ENCODE results near the gene RGS10.
"Not testable (repeated sequence)": the region's sequence is repeated elsewhere in the genome, so short reads cannot be mapped to it uniquely, and the experiment has no call there.

RGS10 gene

DNA sequence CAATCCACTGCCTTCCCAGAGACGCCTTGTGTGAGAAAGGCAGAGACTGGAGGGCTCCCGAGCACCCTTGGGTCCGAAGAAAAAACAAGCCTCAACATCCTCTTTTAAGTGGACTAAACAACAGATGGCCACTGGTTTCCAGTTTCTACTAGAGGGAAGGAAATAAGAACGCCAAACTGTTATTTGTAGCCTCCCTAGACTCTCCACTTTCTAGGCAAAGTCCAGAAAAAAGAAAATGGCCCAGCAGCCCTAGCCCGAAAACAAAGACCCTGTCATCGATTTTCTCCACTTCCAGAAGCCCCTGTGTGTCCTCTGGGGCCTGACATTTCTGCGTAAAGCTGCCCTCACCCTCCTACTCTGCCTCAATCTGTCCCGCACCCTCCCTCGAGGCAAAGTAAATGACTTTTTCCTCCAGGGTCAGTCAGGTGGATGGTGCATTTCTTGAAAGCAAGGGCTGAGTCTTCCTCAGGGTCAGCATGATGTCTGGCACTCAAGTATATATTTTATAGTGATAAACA lies 6.0 kb downstream of the RGS10 start:
- Histone ChIP-seq H3K9me3 (ENCODE audit: control insufficient read depth, low read length) (no peaks in the 10 kb centered on the region), H3K9ac (ENCODE audit: low read length) (no peak overlapping the region), H3K4me1 (ENCODE audit: control insufficient read depth, insufficient read depth, low read length) (peaks cover 8% of the 10 kb centered on the region), H3K36me3 (ENCODE audit: control insufficient read depth, insufficient read depth, low read length) (no peaks in the 10 kb centered on the region), H3K27me3 (ENCODE audit: control insufficient read depth, insufficient read depth, low read length) (no peaks in the 10 kb centered on the region), H3K4me3 (ENCODE audit: low read length) (no peak overlapping the region)

DNA sequence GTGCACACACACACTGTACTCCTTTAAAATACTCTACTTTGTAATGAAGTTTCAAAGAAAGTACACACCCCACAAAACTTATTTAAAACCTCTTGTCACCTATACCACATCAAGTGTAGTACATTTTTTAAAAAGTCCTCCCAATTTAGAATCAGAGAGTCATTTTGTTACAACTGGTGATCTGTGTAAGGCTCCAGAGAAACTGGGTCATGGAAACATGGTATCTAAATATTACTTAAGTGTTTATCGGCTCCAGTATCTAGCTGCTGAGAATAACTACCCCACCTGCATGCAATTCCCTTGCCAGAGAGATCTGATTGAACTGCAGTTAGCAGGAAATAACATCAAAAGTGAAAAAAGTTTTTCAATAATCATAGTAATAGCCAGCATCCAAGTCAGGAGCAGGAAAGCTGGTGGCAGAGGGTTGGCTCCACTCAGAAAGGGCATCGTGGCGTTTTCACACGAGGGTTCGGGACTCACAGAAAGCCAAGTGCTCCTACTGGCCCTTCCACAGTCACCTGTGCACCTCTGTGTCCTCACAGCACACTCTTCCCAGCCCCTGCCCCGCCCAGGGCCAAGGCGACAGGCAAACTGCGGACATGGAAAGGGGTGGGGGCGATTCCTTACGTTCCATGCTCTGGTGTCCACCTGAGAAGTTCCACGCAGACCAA lies 6.5 kb downstream of the RGS10 start:
- H3K9me3 ChIP-seq (ENCODE audit: control insufficient read depth, low read length) = no peaks in the 10 kb centered on the region
- H3K36me3 ChIP-seq (ENCODE audit: control insufficient read depth, insufficient read depth, low read length) = no peaks in the 10 kb centered on the region
- H3K27me3 ChIP-seq (ENCODE audit: control insufficient read depth, insufficient read depth, low read length) = no peaks in the 10 kb centered on the region
- no peak overlapping the region for H3K9ac ChIP-seq (ENCODE audit: low read length)
- no peak overlapping the region for H3K4me3 ChIP-seq (ENCODE audit: low read length)
- peaks cover 8% of the 10 kb centered on the region for H3K4me1 ChIP-seq (ENCODE audit: control insufficient read depth, insufficient read depth, low read length)

DNA sequence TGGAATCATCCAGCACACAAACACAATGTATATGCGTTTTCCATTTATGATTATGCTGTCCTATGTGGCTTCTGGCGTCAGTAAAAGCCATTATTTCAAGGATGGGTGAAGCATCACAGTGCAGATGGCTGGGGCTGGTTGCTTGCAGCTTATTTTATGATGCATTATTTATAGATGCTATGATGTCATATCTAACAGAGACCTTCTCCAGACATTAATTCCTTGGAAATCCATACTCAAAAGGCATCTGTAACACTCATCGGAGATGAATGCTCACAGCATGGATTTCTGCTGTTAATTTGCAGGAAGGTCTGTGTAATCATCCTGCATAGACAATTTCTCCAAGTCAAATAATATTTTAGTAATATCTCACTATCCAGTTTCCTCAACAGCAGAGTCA lies 7.2 kb downstream of the RGS10 start:
- Histone ChIP-seq H3K9ac (ENCODE audit: low read length) (no peak overlapping the region), H3K9me3 (ENCODE audit: control insufficient read depth, low read length) (no peaks in the 10 kb centered on the region), H3K4me3 (ENCODE audit: low read length) (no peak overlapping the region), H3K27me3 (ENCODE audit: control insufficient read depth, insufficient read depth, low read length) (no peaks in the 10 kb centered on the region), H3K36me3 (ENCODE audit: control insufficient read depth, insufficient read depth, low read length) (no peaks in the 10 kb centered on the region), H3K4me1 (ENCODE audit: control insufficient read depth, insufficient read depth, low read length) (peaks cover 8% of the 10 kb centered on the region)

DNA sequence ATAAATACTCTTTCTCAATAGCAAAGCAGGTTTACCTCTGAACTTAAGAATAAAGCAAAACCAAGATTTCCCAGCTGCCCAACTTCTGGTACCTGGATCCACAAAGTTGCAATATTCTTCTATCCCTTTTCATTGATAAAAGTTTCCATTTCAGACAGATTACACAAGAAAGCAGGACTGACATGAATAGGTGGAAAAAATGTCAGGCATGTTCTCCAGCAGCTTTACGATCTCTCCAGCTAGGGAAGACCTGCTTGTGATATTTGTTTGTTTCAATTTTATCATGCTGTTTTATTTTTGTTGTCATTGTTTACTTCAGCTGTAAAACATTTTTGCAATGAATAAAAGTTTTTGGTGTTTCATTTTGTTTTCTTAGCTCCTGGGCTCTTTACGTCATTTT lies 9.0 kb downstream of the RGS10 start:
- no peaks in the 10 kb centered on the region for H3K9me3 ChIP-seq (ENCODE audit: control insufficient read depth, low read length)
- H3K36me3 ChIP-seq (ENCODE audit: control insufficient read depth, insufficient read depth, low read length) = no peaks in the 10 kb centered on the region
- H3K4me1 ChIP-seq (ENCODE audit: control insufficient read depth, insufficient read depth, low read length) = no peaks in the 10 kb centered on the region
- no peak overlapping the region for H3K9ac ChIP-seq (ENCODE audit: low read length)
- no peaks in the 10 kb centered on the region for H3K27me3 ChIP-seq (ENCODE audit: control insufficient read depth, insufficient read depth, low read length)
- H3K4me3 ChIP-seq (ENCODE audit: low read length) = no peak overlapping the region

DNA sequence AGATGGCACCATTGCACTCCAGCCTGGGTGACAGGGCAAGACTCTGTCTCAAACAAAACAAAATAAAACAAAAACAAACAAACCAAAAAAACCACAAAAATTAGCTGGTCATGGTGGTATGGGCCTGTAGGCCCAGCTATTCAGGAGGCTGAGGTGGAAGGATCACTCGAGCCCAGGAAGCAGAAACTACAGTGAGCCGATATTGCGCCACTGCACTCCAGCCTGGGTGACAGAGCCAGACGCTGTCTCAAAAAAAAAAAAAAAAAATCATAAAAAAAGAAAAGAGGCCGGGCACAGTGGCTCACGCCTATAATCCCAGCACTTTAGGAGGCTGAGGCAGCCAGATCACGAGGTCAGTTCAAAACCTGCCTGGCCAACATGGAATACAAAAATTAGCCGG lies 9.7 kb downstream of the RGS10 start:
- not testable (repeated sequence) for H3K9me3 ChIP-seq (ENCODE audit: control insufficient read depth, low read length); H3K9ac ChIP-seq (ENCODE audit: low read length); H3K36me3 ChIP-seq (ENCODE audit: control insufficient read depth, insufficient read depth, low read length); H3K4me1 ChIP-seq (ENCODE audit: control insufficient read depth, insufficient read depth, low read length); H3K27me3 ChIP-seq (ENCODE audit: control insufficient read depth, insufficient read depth, low read length); H3K4me3 ChIP-seq (ENCODE audit: low read length)

DNA sequence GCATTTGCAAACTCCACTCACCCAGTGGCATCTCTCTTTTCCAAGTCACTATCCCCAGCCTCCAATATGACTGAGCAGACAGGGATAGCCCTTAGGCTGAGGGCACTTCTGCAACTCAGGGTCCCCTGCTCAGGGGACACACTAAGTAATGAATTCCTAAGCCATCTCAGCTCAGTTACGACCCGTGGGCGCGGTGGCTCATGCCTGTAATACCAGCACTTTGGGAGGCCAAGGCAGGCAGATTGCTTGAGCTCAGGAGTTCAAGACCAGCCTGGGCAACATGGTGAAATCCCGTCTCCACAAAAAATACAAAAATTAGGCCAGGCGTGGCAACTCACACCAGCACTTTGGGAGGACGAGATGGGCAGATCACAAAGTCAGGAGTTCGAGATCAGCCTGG lies 10.3 kb downstream of the RGS10 start:
- not testable (repeated sequence) for H3K27me3 ChIP-seq (ENCODE audit: control insufficient read depth, insufficient read depth, low read length); H3K36me3 ChIP-seq (ENCODE audit: control insufficient read depth, insufficient read depth, low read length)

DNA sequence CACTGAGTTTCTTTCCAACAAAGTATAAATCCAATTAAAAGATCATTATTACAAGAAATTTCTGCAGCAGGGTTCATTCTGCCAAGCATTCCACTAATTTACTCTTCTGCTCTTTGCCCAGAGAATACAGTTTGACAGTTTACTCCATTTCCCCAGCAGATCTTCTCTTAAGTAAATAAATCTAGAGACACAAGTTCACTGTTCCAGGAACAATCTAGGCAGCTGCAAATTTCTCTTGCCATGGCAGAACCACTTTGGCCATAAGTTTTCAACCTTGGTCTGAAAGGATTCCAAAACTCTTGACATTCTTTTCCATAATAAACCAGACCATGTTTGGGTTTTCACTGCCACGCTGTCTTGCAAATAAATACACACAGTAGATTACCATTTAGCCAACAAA lies 11.5 kb downstream of the RGS10 start:
- Histone ChIP-seq H3K4me1 (ENCODE audit: control insufficient read depth, insufficient read depth, low read length) (no peaks in the 10 kb centered on the region), H3K9me3 (ENCODE audit: control insufficient read depth, low read length) (no peaks in the 10 kb centered on the region)

More for the DNA sequence above, 10.3 kb downstream of the RGS10 start:
- not testable (repeated sequence) for H3K9me3 ChIP-seq (ENCODE audit: control insufficient read depth, low read length); H3K4me1 ChIP-seq (ENCODE audit: control insufficient read depth, insufficient read depth, low read length); H3K9ac ChIP-seq (ENCODE audit: low read length); H3K4me3 ChIP-seq (ENCODE audit: low read length)

DNA sequence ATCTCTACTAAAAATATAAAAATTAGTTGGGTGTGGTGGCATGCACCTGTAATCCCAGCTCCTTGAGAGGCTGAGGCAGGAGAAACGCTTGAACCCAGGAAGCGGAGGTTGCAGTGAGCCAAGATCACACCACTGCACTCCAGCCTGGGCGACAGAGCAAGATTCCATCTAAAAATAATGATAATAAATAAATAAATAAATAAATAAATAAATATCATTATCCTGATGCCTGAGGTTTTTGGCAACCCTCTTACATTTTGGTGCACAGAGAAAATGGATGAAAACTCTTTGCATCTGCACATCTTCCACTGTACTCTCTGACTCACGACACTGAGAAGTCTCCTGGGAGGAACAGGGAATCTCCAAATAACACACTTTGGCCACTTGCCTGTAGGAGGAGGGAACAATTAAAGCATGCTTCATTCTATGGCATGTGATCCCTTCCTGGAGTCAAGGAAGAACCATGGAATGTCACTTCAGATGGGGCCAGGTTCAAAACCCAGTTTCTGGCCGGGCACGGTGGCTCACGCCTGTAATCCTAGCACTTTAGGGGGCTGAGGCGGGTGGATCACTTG lies 13.8 kb downstream of the RGS10 start:
- not testable (repeated sequence) for H3K36me3 ChIP-seq (ENCODE audit: control insufficient read depth, insufficient read depth, low read length); H3K27me3 ChIP-seq (ENCODE audit: control insufficient read depth, insufficient read depth, low read length); H3K4me1 ChIP-seq (ENCODE audit: control insufficient read depth, insufficient read depth, low read length); H3K9me3 ChIP-seq (ENCODE audit: control insufficient read depth, low read length); H3K9ac ChIP-seq (ENCODE audit: low read length); H3K4me3 ChIP-seq (ENCODE audit: low read length)

More for the DNA sequence above, 11.5 kb downstream of the RGS10 start:
- no peaks in the 10 kb centered on the region for H3K36me3 ChIP-seq (ENCODE audit: control insufficient read depth, insufficient read depth, low read length)
- no peak overlapping the region for H3K4me3 ChIP-seq (ENCODE audit: low read length)
- H3K9ac ChIP-seq (ENCODE audit: low read length) = no peak overlapping the region
- no peaks in the 10 kb centered on the region for H3K27me3 ChIP-seq (ENCODE audit: control insufficient read depth, insufficient read depth, low read length)

DNA sequence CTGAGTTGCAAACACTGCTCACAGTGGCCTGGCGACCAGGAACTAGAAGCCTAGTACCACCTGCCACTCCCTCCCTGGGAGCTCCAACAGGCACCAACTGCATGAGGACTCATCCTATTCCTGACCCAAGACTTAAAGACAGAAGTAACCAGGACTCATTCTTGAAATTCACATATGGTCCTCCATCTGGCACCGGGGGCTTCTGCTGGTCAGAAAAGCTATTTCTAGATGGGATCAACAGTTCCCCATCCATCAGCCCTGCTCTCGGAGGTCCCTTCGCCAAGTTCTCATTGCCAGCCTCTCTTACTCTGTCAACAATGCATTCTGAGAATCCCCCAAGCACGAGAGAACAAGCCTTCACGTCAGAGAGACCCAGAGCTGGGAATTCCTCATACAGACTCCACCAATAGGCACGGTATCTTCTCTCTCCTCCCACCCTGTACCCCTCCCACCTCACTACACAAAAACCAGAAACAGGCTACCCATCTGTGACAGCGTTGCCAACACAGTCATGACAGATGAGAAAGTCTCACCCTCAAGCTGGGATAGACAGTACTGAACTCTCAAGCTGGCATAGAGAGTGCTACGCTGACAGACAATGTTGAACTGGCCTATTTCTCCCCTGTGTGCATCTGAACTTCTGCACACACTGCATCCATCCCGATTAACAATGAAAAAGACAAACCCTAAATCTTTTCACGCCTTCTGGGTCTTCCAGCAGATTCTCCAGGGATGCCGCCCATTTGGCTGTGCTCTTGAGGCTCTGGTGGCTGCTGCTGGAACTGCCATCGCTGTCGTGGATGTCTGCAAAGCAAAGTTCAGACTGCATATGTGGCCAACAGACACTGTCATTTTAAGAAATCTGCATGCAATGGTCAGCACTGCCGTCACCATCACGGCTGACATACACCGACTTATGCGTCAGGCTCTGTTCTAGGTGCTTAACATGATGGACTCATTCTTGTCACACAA lies 15.6 kb downstream of the RGS10 start:
- H3K9me3 ChIP-seq (ENCODE audit: control insufficient read depth, low read length) = no peaks in the 10 kb centered on the region
- no peaks in the 10 kb centered on the region for H3K27me3 ChIP-seq (ENCODE audit: control insufficient read depth, insufficient read depth, low read length)
- no peaks in the 10 kb centered on the region for H3K4me1 ChIP-seq (ENCODE audit: control insufficient read depth, insufficient read depth, low read length)
- no peak overlapping the region for H3K4me3 ChIP-seq (ENCODE audit: low read length)
- H3K36me3 ChIP-seq (ENCODE audit: control insufficient read depth, insufficient read depth, low read length) = no peaks in the 10 kb centered on the region
- no peak overlapping the region for H3K9ac ChIP-seq (ENCODE audit: low read length)

DNA sequence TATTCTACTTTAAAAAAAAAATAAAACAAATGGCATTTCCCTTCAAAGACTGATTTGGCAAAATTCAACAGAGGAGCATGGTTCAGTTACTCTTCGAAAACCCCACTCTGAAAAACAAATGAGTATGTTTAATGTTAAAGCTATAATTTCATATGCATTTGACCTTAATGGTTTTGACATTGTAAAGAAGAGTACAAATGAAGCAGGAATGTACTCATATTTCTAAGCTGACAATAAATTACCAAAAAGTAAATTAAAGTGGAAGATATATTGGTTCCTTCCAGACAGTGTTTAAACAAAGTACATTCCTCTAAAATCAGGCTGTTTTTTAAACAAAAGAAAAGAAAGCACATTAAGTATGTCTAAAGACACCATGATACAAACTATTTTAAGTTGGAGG lies 16.4 kb downstream of the RGS10 start:
- Histone ChIP-seq H3K4me1 (ENCODE audit: control insufficient read depth, insufficient read depth, low read length) (no peaks in the 10 kb centered on the region), H3K4me3 (ENCODE audit: low read length) (no peak overlapping the region), H3K9ac (ENCODE audit: low read length) (no peak overlapping the region), H3K36me3 (ENCODE audit: control insufficient read depth, insufficient read depth, low read length) (no peaks in the 10 kb centered on the region), H3K27me3 (ENCODE audit: control insufficient read depth, insufficient read depth, low read length) (no peaks in the 10 kb centered on the region), H3K9me3 (ENCODE audit: control insufficient read depth, low read length) (no peaks in the 10 kb centered on the region)

DNA sequence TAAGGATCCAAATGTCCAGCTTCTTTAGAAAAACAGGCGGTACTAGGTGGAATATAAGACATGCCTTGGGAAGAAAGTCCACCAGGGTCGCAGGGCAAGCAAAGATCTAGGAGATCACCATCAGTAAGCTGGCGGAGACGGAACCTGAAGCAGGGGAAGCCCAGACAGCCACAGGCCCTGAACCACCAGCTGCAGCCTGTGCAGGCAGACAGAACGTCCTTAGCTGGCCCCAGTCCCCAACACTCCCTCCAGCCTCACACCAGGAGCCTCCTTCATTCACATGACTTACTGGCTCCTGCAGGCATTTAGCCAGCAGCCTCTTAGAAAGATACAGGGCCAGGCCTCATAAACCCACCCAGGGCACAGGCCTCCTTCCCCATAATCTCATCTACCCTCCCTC lies 17.4 kb downstream of the RGS10 start:
- Histone ChIP-seq H3K4me1 (ENCODE audit: control insufficient read depth, insufficient read depth, low read length) (no peaks in the 10 kb centered on the region), H3K9ac (ENCODE audit: low read length) (no peak overlapping the region), H3K36me3 (ENCODE audit: control insufficient read depth, insufficient read depth, low read length) (no peaks in the 10 kb centered on the region), H3K27me3 (ENCODE audit: control insufficient read depth, insufficient read depth, low read length) (no peaks in the 10 kb centered on the region), H3K9me3 (ENCODE audit: control insufficient read depth, low read length) (no peaks in the 10 kb centered on the region), H3K4me3 (ENCODE audit: low read length) (no peak overlapping the region)

DNA sequence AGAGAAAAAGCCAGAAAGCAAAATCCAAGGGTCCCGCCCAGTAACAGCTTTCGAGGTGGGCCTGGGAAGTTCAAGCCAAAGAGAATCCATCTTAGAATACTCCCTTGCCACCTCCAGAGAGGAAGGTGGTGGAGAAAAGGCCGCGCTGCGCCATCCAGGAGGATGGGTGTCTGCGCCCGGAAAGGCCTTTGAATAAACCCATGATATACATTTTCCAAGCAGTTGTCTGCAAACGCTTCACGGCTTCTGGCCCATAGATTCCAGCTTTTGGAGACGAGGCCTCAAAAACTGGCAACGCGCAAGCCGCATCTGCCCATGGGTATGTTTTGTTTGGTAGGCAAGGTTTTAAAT lies 17.8 kb downstream of the RGS10 start:
- Histone ChIP-seq H3K27me3 (ENCODE audit: control insufficient read depth, insufficient read depth, low read length) (no peaks in the 10 kb centered on the region), H3K4me3 (ENCODE audit: low read length) (no peak overlapping the region), H3K4me1 (ENCODE audit: control insufficient read depth, insufficient read depth, low read length) (no peaks in the 10 kb centered on the region), H3K36me3 (ENCODE audit: control insufficient read depth, insufficient read depth, low read length) (no peaks in the 10 kb centered on the region), H3K9me3 (ENCODE audit: control insufficient read depth, low read length) (no peaks in the 10 kb centered on the region), H3K9ac (ENCODE audit: low read length) (no peak overlapping the region)
